GM12864 (cell line): ENCODE measurements around the gene MGAT2.
"Not testable (repeated sequence)": the region's sequence is repeated elsewhere in the genome, so short reads cannot be mapped to it uniquely, and the experiment has no call there.

Experiments used
- DNase-seq: peaks from one replicate; pipeline ENCODE4 v3.0.0-alpha.2; 2011; ENCODE audit warnings: low read depth
- H3K4me3 ChIP-seq: 2 replicates; pipeline ENCODE4 v1.5.1; 2011; ENCODE audit warnings: mild to moderate bottlenecking, low read depth, low read length, control low read depth
- TF ChIP-seq, protein P1 (sequence below): IDR thresholded peaks from 2 replicates; pipeline ENCODE4 v1.5.1; 2011; ENCODE audit warnings: low read depth, mild to moderate bottlenecking, moderate library complexity, low read length, control low read depth, inconsistent platforms; ENCODE audit errors: missing control alignments

The MGAT2 gene

DNA sequence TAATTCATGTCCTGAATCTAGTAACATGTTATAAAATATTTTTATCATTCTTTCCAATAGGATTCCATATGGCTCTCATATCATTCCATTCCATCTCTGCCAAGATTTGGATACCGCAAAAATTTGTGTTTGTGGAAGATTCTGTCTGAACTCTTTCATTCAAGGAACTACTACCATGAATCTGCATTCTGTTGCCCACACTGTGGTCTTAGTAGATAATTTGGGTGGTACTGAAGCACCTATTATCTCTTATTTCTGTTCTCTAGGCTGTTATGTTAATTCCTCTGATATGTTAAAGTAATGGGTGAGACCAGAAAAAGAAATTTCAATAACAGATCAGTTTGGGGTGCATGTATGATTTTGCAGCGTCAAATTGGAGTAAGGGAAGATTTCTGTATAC is 6.4 kb upstream of the MGAT2 start:
- no peak for DNase-seq
- TF ChIP-seq, protein P1, sequence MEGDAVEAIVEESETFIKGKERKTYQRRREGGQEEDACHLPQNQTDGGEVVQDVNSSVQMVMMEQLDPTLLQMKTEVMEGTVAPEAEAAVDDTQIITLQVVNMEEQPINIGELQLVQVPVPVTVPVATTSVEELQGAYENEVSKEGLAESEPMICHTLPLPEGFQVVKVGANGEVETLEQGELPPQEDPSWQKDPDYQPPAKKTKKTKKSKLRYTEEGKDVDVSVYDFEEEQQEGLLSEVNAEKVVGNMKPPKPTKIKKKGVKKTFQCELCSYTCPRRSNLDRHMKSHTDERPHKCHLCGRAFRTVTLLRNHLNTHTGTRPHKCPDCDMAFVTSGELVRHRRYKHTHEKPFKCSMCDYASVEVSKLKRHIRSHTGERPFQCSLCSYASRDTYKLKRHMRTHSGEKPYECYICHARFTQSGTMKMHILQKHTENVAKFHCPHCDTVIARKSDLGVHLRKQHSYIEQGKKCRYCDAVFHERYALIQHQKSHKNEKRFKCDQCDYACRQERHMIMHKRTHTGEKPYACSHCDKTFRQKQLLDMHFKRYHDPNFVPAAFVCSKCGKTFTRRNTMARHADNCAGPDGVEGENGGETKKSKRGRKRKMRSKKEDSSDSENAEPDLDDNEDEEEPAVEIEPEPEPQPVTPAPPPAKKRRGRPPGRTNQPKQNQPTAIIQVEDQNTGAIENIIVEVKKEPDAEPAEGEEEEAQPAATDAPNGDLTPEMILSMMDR, result no peak
- no peak overlapping the region for H3K4me3 ChIP-seq

DNA sequence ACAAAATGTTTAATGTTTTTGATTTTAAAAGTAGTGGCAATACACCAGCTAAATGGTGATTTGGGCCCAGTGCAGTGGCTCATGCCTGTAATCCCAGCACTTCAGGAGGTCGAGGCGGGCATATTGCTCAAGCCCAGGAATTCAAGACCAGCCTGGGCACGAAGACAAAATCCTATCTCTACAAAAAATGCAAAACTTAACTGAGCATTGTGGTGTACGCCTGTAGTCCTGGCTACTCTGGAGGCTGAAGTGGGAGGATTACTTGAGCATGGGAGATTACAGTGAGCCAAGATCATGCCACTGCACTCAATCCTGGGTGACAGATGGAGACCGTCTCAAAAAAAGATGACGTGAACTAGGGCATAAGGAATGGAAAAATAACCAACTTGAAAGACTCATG is 4.8 kb upstream of the MGAT2 start:
- TF ChIP-seq, protein P1, result no peak
- no peak for DNase-seq
- no peak overlapping the region for H3K4me3 ChIP-seq

DNA sequence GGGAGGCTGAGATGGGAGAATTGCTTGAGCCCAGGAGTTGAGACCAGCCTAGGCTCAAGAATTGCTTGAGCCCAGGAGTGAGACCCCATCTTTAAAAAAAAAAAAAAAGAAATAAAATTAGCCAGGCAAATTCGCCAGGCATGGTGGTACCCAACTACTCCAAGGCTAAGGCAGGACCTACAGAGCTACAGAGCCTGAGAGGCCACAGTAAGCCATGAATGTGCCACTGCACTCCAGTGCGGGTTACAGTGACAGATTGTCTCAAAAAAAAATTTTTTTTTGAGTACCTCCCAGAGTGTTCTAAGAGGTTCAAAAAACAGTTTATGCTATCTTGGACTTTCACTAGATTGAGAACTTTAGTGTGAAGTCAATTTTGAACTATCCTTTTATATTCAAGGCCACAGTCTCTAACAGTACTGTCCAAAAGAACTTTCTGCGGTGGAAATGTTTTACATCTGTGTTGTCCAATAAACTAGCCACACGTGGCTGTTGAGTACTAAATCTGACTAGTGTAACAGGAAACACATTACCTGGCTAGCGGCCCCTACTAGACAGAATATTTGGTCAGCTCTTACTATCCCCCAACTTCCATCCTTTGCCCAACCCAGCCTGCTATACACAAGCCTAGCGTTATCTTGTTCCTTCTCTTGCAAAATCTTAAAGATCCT is 2.6 kb upstream of the MGAT2 start:
- no peak overlapping the region; the same call in 1 of the 2 replicates for H3K4me3 ChIP-seq
- TF ChIP-seq, protein P1, result no peak
- DNase-seq, result no peak

DNA sequence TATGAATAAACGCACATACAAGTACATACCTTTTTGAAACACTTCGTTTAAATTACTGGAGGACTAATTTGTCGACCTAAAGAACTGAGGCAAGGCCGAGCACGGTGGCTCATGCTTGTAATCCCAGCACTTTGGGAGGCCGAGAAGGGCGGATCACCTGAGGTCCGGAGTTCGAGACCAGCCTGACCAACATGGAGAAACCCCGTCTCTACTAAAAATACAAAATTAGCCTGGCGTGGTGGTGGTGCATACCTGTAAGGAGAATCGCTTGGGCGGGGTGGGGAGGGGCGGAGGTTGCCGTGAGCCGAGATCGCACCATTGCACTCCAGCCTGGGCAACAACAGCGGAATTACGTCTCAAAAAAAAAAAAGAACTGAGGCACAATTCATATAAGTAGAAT is 1.3 kb upstream of the MGAT2 start:
- peak overlapping the region; percentile 100 for H3K4me3 ChIP-seq
- DNase-seq, result not testable (repeated sequence)

DNA sequence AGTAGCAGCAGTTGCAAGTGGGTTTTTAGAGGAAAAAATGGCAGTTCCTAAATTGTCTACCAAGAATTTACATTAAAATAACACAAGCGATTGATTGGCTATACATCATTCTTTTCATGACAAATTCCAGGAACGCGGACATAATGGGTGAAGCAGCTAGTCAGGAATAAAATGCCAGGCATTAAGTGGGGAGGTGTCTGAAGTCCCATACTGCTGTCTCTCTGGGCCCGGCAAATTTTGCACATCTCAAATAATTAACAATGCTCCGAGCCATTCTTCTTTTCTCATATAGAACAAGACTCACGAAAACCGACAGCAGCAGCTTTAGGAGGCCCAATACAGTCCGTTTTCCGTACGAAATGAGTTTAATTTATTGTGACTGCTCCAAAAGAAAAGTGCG is 869 bp upstream of the MGAT2 start:
- DNase-seq, result no peak
- TF ChIP-seq, protein P1, result no peak
- H3K4me3 ChIP-seq, result peak overlapping the region; percentile 100

DNA sequence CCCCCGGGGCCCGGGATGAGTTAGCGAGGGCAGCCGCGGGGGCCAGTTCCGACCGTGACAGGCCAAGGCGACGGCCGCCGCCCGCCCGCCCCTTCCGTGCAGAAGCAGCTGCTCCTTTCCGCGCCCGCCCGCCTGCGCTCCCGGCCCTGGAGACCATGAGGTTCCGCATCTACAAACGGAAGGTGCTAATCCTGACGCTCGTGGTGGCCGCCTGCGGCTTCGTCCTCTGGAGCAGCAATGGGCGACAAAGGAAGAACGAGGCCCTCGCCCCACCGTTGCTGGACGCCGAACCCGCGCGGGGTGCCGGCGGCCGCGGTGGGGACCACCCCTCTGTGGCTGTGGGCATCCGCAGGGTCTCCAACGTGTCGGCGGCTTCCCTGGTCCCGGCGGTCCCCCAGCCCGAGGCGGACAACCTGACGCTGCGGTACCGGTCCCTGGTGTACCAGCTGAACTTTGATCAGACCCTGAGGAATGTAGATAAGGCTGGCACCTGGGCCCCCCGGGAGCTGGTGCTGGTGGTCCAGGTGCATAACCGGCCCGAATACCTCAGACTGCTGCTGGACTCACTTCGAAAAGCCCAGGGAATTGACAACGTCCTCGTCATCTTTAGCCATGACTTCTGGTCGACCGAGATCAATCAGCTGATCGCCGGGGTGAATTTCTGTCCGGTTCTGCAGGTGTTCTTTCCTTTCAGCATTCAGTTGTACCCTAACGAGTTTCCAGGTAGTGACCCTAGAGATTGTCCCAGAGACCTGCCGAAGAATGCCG is 699 bp downstream of the MGAT2 start:
- TF ChIP-seq, protein P1, result no peak
- DNase-seq, result no peak
- peak overlapping the region; percentile 100 for H3K4me3 ChIP-seq

DNA sequence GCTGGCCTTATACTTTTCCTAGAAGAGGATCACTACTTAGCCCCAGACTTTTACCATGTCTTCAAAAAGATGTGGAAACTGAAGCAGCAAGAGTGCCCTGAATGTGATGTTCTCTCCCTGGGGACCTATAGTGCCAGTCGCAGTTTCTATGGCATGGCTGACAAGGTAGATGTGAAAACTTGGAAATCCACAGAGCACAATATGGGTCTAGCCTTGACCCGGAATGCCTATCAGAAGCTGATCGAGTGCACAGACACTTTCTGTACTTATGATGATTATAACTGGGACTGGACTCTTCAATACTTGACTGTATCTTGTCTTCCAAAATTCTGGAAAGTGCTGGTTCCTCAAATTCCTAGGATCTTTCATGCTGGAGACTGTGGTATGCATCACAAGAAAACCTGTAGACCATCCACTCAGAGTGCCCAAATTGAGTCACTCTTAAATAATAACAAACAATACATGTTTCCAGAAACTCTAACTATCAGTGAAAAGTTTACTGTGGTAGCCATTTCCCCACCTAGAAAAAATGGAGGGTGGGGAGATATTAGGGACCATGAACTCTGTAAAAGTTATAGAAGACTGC is 1.5 kb downstream of the MGAT2 start:
- TF ChIP-seq, protein P1, result no peak
- H3K4me3 ChIP-seq, result peak overlapping the region; percentile 100
- no peak for DNase-seq
